Measurements from ENCODE around the gene IKZF5.

Gene IKZF5

GRCh38 chr10:123008355-123009104 lies at the start of gene IKZF5, which contains the start of gene ACADSB:
Gene IKZF5, minus strand, starts transcription at chr10:123008795. Its CDS starts 10,170 bp downstream, at chr10:122998625.
Gene ACADSB, plus strand, starts transcription at chr10:123009006. Its CDS starts 24 bp downstream, at chr10:123009030.
- H3K4me3 ChIP-seq (ENCODE audit: low read depth, low read length): peak within 1 kb of the TSS; percentile 93
- DNase-seq (ENCODE audit: low read depth): peak; percentile 93
- TF ChIP-seq, protein P1, sequence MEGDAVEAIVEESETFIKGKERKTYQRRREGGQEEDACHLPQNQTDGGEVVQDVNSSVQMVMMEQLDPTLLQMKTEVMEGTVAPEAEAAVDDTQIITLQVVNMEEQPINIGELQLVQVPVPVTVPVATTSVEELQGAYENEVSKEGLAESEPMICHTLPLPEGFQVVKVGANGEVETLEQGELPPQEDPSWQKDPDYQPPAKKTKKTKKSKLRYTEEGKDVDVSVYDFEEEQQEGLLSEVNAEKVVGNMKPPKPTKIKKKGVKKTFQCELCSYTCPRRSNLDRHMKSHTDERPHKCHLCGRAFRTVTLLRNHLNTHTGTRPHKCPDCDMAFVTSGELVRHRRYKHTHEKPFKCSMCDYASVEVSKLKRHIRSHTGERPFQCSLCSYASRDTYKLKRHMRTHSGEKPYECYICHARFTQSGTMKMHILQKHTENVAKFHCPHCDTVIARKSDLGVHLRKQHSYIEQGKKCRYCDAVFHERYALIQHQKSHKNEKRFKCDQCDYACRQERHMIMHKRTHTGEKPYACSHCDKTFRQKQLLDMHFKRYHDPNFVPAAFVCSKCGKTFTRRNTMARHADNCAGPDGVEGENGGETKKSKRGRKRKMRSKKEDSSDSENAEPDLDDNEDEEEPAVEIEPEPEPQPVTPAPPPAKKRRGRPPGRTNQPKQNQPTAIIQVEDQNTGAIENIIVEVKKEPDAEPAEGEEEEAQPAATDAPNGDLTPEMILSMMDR (IDR thresholded peaks at IDR 0.05; ENCODE audit: control insufficient read depth, extremely low read depth, insufficient read depth): no peak

- no peak overlapping the region for H3K4me3 ChIP-seq (ENCODE audit: low read depth, low read length)
- no peak for DNase-seq (ENCODE audit: low read depth)
- TF ChIP-seq, protein P1 (IDR thresholded peaks at IDR 0.05; ENCODE audit: control insufficient read depth, extremely low read depth, insufficient read depth): no peak
Measured at GRCh38 chr10:123057968-123058367, 49.4 kb upstream of the IKZF5 start.

DNA sequence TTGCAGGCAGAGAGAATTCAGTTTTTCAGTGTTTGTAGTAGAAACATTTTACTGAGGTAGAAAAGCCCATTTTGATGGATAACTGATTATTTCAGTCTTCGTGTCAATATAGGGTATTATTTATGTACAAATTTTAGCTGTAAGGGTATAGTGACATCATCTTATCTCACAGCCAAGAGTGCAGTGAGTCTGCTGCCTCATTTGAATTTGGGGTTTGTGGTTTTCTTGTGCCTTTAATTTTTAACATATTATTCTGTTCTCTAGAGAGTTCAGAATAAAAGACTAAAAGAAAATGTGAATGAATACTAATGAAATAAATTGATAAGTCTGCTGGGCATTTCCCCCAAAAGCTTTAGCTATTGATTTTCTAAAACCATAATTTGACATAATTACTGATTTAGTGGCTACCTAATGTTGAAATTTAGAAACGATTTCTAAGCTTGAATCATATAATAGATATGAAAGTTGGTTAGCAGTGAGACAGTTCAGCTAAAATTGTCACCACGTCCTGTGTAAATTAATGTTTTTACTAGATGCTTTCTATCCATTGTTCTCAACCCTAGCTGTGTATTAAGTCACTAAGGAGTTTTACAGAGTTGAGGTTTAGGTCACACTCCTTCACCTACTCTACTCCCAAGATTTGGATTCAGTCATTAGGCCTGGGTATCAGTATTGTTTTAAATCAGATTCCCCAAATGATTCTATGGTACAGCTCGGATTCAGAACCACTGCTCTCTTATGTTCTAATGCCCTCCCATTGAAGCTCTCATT lies 37.6 kb upstream of the IKZF5 start:
- DNase-seq (ENCODE audit: low read depth): no peak
- TF ChIP-seq, protein P1 (IDR thresholded peaks at IDR 0.05; ENCODE audit: control insufficient read depth, extremely low read depth, insufficient read depth): no peak
- no peak overlapping the region for H3K4me3 ChIP-seq (ENCODE audit: low read depth, low read length)

DNA sequence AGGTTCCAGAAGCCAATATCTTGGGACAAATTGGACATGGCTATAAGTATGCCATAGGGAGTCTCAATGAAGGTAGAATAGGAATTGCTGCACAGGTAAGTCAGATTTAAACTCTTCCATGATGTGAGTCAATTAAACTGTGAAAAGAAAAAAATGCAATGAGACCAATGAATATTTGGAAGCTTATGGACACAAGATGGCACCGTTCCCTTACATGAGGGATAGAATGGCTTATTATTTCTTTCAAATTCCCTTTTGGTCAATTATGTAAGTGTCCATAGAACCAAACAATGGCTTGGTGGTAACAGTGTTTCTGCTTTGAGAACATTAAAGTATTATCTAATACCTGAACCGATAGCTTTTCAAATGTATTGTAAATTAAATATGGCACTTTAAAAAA lies 35.8 kb upstream of the IKZF5 start:
- TF ChIP-seq, protein P1 (IDR thresholded peaks at IDR 0.05; ENCODE audit: control insufficient read depth, extremely low read depth, insufficient read depth): peak; percentile 51
- DNase-seq (ENCODE audit: low read depth): no peak
- H3K4me3 ChIP-seq (ENCODE audit: low read depth, low read length): no peak overlapping the region

DNA sequence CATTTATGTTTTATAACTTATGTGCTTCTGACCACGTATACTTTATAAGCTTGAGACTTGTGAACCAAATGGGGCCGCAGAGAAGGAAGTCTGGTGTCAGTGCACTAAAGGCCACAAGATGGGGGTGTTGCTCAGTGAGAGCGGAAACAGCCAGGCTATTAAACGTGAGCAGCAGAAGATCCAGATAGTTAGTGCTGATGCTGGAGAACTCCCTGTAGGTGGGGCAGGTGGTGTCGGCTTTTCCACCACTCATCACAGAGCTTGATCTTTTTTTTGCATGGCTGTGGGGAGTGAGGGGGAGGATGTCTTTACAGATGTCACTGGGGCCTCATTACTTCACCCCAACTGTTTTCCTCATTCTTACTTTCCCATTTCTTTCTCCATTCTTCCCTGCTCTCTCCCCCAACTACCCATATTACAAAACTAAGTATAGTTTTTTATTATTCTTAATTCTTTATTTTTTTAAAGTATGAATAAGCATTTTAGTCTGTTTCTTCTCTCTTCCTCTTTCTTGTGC lies 34.9 kb upstream of the IKZF5 start:
- TF ChIP-seq, protein P1 (IDR thresholded peaks at IDR 0.05; ENCODE audit: control insufficient read depth, extremely low read depth, insufficient read depth): peak; percentile 93
- no peak overlapping the region for H3K4me3 ChIP-seq (ENCODE audit: low read depth, low read length)
- peak; percentile 69 for DNase-seq (ENCODE audit: low read depth)

- DNase-seq (ENCODE audit: low read depth): no peak
- TF ChIP-seq, protein P1 (IDR thresholded peaks at IDR 0.05; ENCODE audit: control insufficient read depth, extremely low read depth, insufficient read depth): no peak
Measured at GRCh38 chr10:123042708-123043408, 34.3 kb upstream of the IKZF5 start.

More at GRCh38 chr10:123042708-123043408, 34.3 kb upstream of the IKZF5 start:
- H3K4me3 ChIP-seq (ENCODE audit: low read depth, low read length): no peak overlapping the region

Data from LNCaP clone FGC (cell line).